CD4-positive, alpha-beta T cell treated with Interleukin-1 beta for 1 hour (primary cell): ENCODE results near the gene LAMTOR3.

ENCODE experiments used
- DNase-seq, 2 donors: peaks; one replicate each; pipeline ENCODE4 v3.0.0-alpha.2; 2020 to 2022

LAMTOR3 gene

DNA sequence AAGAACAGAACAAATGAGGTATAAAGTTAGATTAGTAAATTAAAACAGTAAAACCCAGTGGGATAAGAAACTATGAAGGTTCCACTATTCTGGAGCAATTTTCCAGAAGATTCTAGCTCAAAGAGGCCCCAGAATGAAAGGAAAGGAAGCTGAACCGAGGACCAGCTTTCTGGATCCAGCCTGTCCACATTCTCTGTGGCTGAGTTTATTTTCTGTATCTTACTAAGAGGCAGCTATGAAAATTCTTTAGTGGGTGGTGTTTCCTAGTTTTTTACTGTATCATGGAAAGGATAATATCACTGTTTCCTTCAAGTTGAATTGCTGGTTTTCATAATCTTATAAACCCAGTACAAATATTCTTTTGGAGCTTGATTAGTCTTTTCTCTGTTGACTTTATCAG, 65.8 kb downstream of the LAMTOR3 start:
- no peak for DNase-seq
